AG09309 (cell line): ENCODE data around the gene UGT1A9.
"Not testable (repeated sequence)": the region's sequence is repeated elsewhere in the genome, so short reads cannot be mapped to it uniquely, and the experiment has no call there.

Experiments
- DNase-seq: peaks from one replicate; pipeline ENCODE4 v3.0.0-alpha.2; 2010; ENCODE audit warnings: low read depth
- H3K4me3 ChIP-seq: 2 replicates; pipeline ENCODE4 v1.5.1; 2011; ENCODE audit warnings: mild to moderate bottlenecking, low read depth, low read length, moderate library complexity; ENCODE audit not compliant: control insufficient read depth
- CTCF ChIP-seq: IDR thresholded peaks from 2 replicates; pipeline ENCODE4 v1.5.1; 2011; ENCODE audit warnings: mild to moderate bottlenecking, low read depth, low read length, inconsistent platforms; ENCODE audit not compliant: insufficient read depth, control insufficient read depth; ENCODE audit errors: missing control alignments

UGT1A9 gene

GRCh38 chr2:233718552-233718951, 46.9 kb downstream of the UGT1A9 start, which contains the start of gene UGT1A4:
Gene UGT1A4, plus strand, starts transcription at chr2:233718736. Its CDS starts 85 bp downstream, at chr2:233718821.
- no peak for DNase-seq
- H3K4me3 ChIP-seq: no peak within 1 kb of the TSS
- no peak for TF ChIP-seq CTCF

- no peak within 1 kb of the TSS for H3K4me3 ChIP-seq
- no peak for DNase-seq
- no peak for TF ChIP-seq CTCF
These were observed 57.1 kb downstream of the UGT1A9 start, which contains the start of gene UGT1A3 for GRCh38 chr2:233728723-233729301. Gene UGT1A3, plus strand, starts transcription at chr2:233729042. Its CDS starts 85 bp downstream, at chr2:233729127.

GRCh38 chr2:233736868-233737653, 65.4 kb downstream of the UGT1A9 start:
- DNase-seq, H3K4me3 ChIP-seq: not testable (repeated sequence)

- no peak for TF ChIP-seq CTCF
- H3K4me3 ChIP-seq: no peak overlapping the region
- DNase-seq: no peak
These were observed 69.2 kb downstream of the UGT1A9 start for GRCh38 chr2:233740870-233741269.

GRCh38 chr2:233743464-233744259, 72.0 kb downstream of the UGT1A9 start:
- DNase-seq: no peak
- no peak for TF ChIP-seq CTCF
- H3K4me3 ChIP-seq: no peak overlapping the region

GRCh38 chr2:233745073-233745755, 73.5 kb downstream of the UGT1A9 start:
- no peak overlapping the region for H3K4me3 ChIP-seq
- no peak for DNase-seq
- no peak for TF ChIP-seq CTCF

GRCh38 chr2:233745838-233746237, 74.1 kb downstream of the UGT1A9 start:
- not testable (repeated sequence) for H3K4me3 ChIP-seq, DNase-seq
